DMS79 (cell line): ENCODE data around the gene RIPOR1.
"Not testable (repeated sequence)": the region's sequence is repeated elsewhere in the genome, so short reads cannot be mapped to it uniquely, and the experiment has no call there.

Experiments used
- DNase-seq: peaks from one replicate; lab custom pipeline; 2025; lab: John Stamatoyannopoulos, UW

Gene RIPOR1

GRCh38 chr16:67516296-67517154 is 12.1 kb upstream of the RIPOR1 start:
- DNase-seq: no peak

DNA sequence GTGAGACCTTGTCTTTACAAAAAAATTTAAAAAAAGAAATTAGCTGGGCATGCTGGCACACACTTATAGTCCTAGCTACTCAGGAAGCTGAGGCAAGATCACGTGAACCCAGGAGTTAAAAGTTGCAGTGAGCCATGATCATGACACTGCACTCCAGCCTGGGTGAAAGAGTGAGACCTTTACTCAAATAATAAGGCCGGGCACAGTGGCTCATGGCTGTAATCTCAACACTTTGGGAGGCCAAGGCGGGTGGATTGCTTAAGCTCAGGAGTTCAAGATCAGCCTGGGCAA is 11.5 kb upstream of the RIPOR1 start:
- no peak for DNase-seq

DNA sequence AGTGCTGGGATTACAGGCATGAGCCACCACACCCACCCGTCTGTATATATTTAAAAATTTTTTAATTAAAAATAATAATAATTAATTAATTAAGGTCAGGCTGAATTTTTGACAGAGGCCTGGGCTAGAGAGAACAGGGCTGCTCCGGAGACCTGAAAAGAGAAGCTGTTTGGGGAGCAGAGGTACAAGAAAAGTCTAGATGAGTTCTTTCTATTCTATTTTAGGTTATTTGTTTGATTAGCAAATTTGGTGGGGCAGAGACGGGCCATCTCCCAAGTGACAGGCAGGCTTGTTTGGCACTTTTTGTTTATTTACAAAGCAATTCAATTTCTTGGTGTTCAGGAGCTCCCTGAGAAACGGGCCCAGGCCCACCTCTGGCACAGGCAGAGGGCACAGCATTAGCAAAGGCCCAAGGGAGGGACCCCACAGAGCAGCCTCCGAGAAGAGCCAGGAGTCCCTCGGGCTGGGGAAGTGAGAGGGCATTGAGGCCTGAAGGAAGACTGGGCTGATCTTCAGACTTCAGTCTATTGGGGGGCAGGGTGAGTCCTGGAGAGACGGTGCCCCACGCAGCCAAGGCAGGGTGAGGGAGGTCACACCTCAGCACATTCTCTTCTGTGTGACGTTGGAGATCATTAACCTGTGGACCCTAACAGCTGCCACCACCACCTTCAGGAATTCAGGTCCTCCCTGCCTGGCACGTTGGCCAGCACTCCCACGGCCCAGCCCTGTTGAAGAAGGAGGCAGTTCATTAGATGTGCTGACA is 10.8 kb upstream of the RIPOR1 start:
- no peak for DNase-seq

GRCh38 chr16:67518676-67519075 is 10.0 kb upstream of the RIPOR1 start:
- no peak for DNase-seq

- DNase-seq: no peak
Observed at GRCh38 chr16:67519242-67519641, 9.4 kb upstream of the RIPOR1 start.

DNA sequence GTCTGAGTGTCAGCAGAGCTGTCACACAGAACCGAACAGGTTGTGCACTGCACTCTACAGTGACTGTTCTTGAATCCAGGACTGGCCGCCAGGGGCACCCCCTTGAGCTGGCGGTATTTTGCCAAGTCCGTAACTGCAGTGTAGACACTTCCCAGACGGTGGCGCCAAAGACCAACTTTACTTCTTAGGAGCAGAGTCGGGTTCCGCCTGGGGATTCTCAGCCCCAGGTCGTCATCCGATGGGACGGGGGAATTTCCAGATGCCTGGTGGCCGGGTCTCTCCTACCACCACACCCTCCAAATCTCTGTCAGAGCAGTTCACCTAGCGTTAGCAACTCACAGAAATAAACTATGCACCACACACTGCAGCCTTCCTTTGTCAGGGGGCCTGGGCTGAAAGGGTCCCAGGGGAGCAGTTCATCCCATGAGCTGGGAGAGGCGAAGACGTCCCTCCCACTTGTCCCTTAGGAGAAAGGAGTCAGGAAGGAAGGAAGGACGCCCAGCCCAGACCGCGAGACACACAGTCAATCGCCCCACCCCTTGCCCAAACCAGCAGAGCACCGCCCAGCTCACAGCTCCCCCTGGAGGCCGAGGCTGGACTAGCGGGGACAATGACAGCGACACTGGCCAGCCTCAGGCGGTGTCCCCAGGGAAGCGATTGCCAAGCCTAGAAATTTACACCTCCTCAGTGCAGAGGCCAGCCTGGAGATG is 7.4 kb upstream of the RIPOR1 start:
- DNase-seq: peak; percentile 58

DNA sequence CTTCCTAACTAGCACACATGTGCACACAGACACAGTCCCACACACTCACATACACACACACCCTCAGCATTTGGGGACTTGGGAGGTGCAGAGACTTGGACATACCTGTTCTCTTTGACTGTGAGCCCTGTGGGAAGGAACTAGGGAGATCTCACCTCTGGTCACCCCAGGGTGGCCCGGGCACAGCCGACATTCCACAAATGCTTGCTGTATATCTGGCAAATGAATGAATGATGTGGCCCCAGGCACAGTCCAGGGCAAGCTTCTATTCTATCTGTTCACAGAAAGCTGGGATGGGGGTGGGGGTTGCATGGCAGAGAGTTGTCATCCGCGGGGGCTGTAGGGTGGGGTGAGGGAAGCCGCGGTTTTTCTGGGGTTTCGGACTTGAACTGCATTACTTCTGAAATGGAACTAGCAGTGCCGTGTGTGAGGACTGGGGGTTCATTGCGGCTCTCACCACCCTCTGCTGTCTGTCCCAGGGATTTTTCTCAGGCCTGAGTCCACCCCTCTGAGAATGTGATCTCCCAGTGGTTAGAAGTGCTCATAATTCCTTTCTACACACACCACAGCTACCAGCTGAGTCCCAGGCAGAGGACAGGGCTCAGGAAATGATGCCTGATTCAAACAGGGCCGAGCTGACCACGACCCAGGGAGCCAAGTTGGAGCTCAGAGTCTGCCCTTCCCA is 3.3 kb upstream of the RIPOR1 start:
- DNase-seq: no peak

DNA sequence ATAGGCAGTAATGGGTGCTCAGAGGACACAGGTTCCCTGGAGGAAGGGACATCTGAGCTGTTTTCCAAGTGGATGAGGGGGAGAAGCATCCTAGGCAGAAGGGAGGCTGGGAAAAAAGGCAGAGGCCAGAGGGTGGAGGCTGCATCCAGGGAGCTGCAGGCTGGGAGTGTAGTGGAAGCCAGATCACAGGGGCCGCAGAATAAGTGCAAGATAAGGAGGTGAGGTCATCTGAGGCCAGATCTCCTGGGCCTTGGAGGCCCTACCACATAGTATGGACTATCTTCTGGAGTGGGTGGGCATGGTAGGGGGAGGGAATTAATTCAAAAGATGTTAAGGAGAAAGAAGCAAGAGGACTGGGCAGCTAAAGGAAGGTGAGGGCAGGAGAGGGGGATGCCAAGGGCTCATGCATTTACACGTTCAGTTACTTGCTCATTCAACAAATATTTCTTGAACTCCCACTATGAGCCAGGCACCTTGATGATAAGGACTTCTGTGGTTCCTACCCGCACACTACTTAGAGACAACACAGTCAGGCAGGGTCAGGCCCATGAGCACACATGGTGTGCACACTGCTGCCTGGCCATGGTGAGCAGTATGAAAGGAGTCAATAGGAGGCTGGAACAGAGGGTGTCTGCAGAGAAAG is 2.4 kb upstream of the RIPOR1 start:
- no peak for DNase-seq

DNA sequence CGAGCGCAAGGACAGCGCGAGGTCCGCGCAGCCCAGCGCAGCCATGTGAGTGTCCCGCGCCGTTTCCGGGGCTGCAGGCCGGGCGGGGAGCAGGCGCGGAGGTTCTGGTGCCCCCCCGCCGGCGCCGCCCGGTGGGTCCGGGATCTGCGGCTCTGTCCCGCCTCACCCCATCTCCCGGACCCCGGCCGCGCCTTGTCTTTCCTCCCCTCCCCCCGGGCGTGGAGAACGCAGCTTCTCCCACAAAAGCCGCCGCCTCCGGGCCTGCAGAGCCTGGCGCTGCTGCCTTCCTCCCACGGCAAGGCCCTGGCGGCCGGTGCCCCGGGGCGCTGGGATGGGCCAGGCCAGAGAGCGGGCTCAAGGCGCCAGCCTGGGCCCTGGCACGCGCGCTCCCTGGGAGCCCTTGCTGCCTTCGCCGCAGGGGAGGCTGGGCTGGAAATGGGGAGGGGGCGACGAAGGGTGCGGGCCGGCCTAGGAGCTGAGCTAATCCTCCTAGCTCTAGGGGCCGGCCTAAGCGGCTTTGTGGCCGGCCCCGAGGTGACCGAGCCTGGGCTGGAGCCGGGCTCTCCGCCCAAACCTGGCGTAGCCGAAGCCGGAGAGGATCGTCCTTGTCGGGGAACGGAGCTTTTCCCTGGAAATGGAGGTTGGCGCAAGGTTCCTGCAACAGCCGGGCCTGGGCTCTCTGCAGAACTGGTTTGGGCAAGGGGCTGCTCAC is 397 bp downstream of the RIPOR1 start:
- DNase-seq: no peak

- no peak for DNase-seq
Observed at GRCh38 chr16:67529582-67530012, 968 bp downstream of the RIPOR1 start.

GRCh38 chr16:67530013-67530939 is 1.6 kb downstream of the RIPOR1 start:
- no peak for DNase-seq

DNA sequence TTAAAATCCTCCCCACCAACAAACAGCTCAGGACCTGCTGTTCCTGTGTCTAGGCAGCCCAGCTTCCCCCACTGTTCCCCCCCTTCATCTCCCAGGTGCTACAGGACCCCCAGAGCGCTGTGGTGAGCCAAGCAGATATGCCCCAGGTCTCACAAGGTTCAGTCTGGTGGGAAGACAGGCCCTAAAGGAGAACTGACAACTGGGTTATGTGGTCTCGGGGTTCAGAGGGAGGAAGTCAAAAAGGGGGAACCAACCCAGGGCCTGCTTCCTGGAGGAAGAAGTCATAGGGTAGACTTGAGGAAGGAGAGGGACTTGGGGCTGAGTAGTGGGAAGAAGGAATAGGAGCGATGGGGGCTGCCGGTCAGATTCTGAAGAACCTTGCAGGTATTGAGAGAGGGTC is 2.6 kb downstream of the RIPOR1 start:
- DNase-seq: no peak

DNA sequence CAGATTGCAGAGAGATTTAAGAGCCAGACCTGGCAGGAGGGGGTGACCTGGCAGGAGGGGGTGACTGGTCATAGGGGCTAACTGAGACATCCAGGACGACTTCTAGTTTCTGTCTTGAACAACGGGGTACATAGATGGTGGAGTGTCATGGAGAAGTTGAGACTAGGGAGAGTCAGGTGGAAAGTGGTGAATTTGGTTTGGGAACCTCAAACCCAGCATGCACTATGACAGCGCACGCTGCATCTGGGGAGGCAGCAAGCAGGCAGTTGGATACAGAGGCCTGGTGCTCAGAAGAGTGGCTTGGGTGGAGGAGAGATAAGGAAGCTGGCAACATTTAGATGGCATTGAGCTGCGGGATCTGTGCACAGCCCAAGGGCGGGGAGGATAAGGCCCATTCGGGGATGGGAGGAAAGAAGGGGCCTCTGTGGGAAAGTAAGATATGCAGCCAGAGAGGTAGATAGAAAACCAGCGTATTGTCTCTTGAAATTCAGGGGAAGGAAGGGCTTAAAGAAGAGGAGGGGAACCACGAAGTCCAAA is 4.5 kb downstream of the RIPOR1 start:
- no peak for DNase-seq

GRCh38 chr16:67533987-67534386 is 5.4 kb downstream of the RIPOR1 start:
- DNase-seq: not testable (repeated sequence)

DNA sequence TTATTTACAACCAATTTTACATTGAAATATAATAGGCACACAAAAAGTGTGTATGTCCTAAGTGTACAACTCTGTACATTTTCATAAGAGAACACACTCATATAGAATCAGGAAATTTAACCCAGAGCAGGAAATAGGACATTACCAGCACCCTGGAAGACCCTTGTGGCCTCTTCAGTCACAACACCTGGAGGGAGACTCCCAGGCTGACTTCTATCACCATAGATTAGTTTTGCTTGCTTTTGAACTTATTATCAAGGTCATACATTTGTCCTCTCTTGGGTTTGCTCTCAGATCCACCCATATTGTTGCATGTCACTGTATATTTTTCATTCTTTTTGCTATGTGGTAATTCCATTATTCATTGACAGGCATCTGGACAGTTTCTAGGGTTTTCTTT is 5.8 kb downstream of the RIPOR1 start:
- DNase-seq: no peak

DNA sequence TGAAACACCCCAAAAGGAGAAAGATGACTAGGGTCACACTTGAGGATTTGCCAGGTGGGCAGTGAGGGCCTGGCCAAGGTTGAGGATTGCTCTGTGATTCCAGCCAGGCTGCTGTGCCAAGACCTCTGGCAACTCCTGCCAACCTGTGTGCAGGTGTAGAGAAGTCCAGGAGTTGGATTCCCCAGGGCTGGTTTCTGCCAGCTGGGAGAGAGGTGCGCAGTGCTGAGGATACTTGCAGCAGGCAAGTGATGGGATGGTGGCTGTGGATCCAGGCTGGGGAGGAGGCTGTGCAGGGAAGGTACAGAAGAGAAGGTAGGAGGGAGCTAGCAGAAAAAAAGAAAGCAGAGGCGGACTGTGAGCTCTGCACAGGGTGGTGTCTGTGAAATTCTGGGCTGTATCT is 6.6 kb downstream of the RIPOR1 start:
- no peak for DNase-seq

DNA sequence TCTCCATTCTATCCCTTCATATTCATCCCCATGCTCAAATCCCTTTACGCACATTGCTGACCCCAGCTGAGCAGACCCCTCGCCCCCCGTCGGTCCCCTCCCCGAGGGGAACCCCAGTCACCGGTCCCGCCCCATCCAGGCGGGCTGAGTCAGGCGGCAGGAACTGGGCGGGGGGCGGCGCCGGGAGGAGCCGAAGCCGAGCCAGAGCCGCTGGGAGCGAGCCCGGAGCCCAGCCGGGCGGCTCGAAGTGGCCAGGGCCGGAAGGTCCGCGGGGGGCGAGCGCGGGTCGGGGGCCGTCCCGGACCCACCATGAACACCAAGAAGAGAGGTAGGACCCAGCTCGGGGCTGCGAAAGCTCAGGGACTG is 8.6 kb downstream of the RIPOR1 start:
- no peak for DNase-seq

DNA sequence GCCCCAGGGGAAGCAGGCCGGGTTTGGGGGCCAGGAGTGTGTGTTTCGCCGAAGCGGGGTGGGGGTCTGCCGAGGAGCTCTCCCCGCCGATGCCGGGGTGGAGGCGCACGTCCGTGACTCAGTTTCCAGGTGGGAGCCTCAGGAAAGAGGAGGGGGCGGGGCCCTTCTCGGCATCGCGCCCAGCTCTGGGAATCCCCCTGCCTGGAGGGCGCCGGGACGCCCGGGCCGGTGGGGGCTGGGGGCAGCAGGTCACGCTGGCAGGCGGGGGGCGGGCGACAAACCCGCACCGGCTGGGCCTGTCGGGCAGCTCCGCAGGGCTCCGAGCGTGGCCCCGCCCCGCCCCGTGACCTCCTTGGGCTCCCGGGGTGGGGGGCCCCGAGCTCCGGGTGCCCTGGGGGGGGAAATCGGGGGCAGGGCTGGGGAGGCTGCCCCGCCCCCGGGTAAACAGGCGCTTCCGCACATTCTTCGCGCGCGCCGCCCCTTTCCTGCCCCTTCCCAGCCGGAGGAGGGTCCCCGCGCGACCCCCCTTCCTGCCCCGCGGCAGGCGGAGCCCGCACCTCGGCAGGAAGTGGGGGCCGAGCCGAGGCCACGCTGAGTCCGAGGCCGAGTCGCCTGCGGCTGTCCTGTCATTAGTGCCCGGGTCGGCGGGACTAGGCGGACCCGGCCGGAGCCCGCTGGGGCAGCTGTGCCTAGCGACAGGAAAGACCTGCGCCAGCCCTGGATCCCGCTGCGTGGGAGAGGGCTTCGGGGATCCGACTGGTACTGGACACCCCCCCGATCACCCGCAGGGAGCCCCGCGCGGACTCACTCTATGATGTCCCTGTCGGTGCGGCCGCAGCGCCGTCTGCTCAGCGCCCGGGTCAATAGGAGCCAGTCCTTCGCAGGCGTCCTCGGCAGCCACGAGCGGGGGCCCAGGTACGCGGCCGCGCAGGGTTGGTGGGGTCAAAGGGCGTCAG is 9.3 kb downstream of the RIPOR1 start:
- no peak for DNase-seq

DNA sequence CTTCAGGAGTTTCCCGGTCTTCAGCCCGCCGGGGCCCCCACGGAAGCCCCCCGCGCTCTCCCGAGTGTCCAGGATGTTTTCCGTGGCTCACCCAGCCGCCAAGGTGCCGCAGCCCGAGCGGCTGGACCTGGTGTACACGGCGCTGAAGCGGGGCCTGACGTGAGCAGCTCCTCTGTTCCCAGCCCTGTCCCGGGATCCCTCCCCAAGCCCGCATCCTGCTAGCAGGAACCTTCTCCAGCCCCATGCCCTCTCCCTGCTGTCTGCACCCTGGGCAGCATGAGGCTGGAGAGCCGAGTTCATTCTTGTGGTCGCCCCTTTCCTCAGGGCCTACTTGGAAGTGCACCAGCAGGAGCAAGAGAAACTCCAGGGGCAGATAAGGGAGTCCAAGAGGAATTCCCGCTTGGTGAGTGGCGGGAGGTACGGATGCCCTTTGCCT is 10.1 kb downstream of the RIPOR1 start:
- no peak for DNase-seq
